CD4-positive, alpha-beta T cell treated with Interleukin-6 at 100 ng/mL for 8 hours (primary cell): Measurements from ENCODE around the gene FAM50A.

Experiments
- DNase-seq: peaks from one replicate; pipeline ENCODE4 v3.0.0-alpha.2; 2020; ENCODE audit warnings: mixed read lengths, low spot score

The FAM50A gene

DNA sequence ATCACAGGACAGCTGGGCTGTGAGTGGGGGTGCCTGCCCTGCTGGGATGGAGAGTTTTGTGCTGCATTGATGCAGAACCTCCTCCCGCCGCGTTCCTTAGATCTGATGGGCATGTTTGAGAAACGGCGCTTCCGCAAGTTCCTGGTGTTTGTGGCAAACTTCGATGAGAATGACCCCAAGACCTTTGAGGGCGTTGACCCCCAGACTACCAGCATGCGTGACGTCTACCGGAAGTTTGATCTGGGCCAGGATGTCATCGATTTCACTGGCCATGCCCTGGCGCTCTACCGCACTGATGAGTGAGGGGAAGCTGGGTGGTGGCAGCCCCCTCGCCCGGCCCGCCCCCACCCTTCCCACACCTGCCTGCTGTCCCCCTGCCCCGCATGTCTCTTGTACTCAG, 4.1 kb upstream of the FAM50A start:
- DNase-seq = no peak

DNA sequence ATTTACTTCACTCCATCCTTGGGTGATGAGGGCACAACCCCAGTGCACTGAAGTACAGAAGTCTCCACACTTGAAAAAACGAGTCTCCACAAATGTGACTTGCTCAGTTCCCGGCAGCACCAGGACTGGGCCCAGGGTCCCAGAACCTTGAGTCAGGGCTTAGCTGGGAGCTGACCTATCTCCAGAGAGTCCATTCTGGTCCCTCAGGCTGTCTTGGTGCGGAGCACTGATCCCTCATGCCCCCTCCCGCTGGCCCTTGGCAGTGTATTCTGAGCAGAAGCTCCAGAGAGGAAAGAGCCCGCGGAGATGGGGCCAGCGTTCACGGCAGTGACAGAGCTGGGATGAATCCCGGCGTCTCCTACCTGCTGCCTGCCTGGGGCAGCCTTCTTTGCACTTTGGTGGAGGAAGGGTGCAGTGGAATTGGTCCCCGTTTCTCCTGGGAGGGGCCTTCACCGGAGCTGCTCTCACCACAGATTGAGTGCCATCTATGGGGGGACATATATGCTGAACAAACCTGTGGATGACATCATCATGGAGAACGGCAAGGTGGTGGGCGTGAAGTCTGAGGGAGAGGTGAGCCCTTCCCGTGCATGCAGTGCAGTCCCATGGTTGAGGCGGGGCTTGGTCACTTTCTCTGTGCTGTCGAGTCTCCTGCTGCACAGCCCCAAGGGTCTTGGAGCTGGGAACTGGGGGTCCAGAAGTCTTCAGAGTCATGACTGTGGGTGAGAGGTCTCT, 3.2 kb upstream of the FAM50A start:
- DNase-seq = no peak

DNA sequence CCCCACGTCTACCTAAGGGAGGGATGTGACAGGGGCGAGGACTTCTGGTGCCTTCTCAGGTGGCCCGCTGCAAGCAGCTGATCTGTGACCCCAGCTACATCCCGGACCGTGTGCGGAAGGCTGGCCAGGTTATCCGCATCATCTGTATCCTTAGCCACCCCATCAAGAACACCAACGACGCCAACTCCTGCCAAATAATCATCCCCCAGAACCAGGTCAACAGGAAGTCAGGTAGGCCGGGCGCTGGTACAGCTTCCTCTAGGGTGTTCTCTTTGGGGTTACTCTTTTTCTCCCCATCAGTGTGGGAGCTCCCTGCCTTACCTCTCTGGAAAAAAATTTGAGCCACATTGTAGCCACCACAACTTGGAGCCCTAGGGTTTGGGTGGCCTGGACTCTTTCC, 2.4 kb upstream of the FAM50A start:
- peak; percentile 24 for DNase-seq

DNA sequence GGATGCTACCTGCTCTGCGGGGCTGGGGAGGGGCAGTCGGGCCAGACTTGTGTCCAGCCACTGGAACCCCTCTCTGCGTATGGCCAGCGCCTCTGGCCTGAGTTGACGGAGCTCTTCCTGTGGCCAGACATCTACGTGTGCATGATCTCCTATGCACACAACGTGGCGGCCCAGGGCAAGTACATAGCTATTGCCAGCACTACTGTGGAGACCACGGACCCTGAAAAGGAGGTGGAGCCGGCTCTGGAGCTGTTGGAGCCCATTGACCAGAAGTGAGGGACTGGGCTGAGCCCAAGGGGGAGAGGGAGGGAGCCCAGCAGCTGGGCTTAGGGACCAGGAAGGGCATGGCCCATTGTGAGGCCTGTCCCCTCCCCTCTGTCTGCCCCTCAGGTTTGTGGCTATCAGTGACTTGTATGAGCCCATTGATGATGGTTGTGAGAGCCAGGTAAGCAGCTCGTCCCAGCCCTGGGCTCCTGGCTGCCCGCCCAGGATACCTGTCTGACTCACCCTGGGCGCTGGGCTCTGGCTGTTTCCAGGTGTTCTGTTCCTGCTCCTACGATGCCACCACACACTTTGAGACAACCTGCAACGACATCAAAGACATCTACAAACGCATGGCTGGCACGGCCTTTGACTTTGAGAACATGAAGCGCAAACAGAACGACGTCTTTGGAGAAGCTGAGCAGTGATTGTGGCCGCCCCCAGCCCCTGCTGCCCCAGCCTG, 1.8 kb upstream of the FAM50A start:
- no peak for DNase-seq

DNA sequence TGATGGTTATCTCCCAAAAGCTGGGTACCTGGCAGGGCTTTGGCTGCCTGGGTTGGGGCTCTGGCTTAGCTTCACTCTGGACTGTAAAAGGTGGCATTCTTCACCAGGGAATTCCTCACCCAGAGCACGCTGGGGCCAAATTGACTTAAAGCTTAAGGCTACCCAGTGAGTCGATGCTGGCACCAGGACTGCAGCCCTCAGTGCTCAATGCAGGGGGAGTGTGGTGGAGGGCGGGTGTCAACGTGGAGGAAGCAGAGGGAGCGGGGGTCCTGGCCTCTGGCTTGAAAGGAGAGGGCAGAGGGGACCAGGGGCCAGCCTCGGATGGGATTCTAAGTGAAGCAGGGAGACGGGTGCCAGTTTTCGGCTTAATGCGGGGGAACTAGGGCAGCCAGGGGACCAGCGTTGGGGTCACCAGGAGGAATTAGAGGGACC, 446 bp upstream of the FAM50A start:
- DNase-seq = no peak

DNA sequence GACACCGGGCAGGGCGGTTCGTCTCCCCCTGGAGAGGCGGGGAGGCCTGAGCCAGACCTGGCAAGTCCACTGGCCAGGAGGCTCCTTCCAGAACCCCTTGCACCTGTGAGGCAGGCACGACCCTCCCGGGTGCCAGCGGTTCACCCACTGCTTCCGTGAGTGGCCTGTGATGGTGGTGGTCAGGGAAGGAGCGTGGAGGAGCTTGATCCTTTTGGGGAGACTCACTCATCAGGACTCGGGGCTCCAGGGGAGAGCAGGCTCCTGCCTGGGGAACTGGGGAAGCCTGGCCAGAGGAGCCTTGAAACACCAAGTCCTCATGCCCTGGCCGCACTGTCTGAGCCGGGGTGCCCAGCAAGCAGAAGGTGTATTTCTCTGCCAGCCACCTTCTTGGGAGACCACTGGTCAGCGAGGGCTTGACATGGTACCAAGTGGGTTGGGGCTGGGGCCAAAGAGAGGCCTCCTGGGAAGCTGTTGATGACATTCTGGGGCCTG, 860 bp downstream of the FAM50A start:
- no peak for DNase-seq

DNA sequence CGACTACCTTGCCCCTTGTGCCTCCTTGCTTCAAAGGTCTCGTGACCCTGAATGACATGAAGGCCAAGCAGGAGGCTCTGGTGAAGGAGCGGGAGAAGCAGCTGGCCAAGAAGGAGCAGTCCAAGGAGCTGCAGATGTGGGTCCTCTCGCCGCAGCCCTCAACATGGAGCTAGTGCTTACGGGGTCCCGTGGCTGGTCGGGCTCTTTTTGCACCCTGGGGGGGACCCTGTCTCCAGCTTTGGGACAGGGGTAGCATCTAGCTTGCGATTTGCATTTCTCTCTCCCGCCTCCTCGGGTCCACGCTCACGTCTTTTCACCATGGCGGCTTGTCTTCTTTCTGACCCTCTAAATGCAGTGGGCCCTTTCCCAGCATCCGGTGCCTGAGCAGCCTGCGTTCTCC, 1.8 kb downstream of the FAM50A start:
- no peak for DNase-seq

DNA sequence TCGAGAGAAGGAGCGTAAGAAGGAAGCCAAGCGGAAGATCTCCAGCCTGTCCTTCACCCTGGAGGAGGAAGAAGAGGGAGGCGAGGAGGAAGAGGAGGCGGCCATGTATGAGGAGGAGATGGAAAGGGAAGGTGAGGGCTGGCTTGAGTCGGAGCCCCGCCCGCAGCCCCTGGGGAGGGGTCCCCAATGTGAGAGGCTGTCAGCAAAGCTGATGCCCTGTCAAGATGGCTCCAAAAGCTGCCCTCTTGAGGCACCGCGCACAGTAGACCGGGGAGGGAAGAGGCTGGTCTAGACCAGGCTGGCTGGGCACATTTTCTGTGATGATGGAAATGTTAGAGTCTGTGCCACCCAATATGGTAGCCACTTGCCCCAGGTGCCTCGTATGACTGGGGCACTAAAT, 2.5 kb downstream of the FAM50A start:
- no peak for DNase-seq

DNA sequence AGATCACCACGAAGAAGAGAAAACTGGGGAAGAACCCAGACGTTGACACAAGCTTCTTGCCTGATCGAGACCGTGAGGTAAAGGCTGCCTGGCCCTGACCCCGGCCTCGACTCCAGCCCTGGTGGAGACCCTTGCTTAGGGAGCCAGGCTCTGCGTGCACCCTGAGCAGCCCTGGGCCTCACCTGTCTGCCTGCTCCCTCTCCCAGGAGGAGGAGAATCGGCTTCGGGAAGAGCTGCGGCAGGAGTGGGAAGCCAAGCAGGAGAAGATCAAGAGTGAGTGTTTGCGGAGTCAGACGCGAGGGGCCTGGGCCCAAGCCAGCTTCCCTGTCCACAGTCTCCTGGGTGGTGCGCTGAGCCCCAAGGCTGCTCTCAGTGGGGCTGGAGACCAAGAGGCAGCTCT, 4.5 kb downstream of the FAM50A start:
- no peak for DNase-seq

DNA sequence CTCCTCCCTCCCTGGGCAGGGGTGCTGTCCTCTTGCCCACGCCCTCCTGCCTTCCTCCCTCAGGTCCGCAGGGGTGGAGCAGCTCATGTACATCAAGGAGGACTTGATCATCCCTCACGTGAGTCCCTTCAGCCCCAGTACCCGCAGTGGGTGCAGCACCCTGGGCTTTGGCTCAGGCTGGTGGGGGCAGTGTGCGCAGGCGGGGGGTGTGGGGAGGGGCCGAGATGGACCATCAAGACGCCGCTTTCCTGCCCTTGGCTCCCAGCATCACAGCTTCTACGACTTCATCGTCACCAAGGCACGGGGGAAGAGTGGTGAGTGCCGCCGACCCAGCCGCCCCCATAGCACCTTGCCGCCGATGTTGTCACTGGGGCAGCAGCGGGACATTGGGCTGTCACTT, 5.7 kb downstream of the FAM50A start:
- DNase-seq = no peak

DNA sequence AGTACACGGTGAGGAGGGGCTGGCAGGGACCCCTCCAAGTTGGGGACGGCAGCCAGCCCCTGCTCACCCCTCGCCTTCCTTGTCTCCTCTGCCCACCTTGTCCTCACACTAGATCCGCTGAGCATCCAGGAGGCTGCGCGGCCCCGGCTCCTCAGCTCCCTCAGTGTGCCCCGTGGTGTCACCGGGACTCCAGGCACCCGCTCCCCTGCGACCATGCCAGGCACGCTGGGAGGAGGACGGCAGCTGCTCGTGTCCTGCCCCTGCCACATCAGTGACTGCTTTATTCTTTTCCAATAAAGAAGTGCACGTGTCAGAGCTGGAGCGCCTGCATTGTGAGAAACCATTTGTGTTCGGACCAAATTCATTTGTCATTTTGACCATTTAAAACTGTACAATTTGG, 6.4 kb downstream of the FAM50A start:
- DNase-seq = no peak

DNA sequence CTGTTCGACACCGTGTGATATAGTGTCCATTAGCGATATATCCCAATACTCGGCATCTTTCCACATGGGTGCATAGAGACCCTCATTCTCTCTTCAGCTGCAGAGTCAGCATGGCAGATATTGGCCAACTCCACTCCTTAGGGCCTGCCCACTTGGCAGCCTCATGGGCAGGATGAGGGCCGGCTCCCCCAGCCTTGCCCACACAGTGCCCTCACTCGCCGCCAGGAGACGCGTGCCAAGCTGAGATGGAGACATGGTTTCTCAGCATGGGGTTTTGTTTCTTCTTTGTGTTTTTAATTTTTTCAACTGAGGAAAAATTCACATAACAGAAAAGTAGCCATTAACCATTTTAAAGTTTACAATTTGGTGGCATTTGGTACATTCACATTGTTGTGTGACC, 8.9 kb downstream of the FAM50A start:
- DNase-seq = no peak

DNA sequence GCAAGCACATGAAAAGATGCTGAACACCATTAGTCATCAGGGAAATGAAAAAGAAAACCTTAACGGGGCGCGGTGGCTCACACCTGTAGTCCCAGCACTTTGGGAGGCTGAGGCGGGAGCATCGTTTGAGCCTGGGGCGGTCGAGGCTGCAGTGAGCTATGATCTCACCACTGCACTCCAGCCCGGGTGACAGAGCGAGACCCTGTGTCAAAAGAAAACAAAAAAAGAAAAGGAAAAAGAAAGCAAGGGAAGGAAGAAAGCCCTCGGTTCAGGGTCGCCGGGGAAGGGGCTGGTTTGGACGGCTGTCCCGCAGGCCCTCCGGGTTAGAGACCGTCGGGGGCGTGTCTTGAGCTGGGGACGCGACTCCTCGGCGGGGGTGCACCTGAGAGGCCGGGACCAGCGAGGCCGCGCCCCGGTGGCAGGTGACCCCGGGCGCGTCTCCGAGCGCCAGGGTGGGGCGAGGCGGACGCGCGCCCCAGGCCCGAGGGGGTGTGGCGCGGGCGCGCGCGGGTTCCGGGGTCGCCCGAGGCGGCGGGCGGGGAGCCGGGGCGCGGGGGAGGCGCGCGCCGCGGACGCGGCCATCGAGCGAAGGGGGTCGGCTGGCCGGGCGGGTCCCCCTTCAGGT, 13.7 kb downstream of the FAM50A start:
- DNase-seq = peak; percentile 55

DNA sequence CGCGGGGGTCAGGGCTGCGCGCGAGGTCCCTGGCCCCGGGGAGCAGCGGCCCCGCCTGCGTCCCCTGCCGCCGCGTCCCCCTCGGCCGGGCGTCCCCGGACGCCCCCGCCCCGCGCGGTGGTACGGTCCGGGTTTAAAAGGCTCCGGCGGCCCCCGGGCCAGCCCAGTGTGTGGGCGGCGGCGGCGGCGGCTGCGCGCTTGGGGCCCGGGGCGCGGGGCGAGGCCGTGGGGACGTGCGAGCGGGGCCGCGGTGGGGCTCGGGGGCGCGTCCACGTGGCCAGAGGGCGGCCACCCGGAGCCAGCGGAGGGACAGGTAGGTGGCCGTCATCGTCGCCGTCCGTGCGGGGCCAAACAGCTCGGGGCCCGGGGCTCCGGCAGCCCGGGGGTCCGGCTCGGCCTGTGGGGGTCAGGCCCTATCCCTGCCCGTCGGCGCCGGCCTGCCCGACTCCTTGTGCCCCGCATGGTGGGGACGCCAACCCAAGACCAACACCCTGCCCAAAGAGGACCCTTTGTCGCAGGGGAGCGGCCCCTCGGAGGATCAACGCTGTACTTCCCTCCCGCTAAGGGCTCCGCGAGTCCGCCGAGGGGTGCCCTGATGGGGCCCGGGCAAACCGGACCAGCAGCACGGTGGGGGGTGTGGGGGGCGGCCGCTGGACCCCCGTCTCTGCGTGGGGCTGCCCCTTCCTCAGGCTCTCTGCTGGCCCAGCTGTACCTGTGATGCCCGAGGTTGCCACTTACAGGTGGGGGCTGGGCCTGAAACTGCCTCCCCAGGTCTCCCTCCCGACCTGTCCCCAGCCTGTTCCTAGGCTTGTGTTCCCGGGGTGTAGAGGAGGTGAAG, 14.4 kb downstream of the FAM50A start, which contains the start of gene PLXNA3:
PLXNA3 (plus strand) TSS at position 166 of the 838 bp plus-strand sequence. CDS start 1,903 bp downstream, outside the sequence.
- DNase-seq = peak; percentile 48

DNA sequence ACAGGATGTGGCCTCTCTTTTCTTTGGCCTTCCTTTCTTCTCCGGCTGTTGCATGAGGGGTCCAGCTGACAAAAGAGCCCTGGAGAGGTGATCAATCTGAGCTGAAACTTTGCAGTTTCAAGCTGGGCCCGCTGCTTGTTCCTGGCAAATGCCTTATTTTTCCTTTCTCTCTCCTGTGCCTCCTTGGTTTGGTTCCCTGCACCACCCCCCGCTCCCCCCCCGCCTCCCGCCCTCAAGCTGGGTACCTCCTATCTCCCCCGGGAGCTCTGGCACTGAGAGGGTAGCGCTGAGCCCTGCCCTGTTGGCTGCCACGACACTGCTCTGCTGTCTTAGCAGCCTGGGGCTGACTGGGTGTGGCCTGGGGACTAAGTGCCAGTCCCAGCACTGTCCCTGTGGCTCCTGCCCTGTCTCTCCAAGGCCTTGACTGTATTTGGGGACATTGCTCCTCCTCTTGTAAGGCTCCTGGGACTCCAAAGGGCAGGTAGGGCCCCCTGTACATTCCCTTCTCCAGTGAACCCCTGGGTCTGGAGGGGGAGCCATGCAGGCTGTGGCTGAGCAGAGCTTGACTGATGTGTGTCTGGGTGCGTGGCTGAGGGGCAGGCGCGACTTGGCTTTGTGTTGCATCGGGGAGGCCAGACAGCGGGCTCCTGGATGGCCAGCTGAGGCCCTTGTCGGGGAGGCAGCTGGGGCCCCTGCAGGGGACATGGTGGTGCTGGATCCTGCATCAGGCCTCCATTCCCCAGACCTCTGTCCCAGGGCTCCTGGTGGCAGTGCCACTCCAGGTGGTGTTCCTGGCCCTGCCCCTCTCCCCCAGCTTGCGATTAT, 15.2 kb downstream of the FAM50A start:
- no peak for DNase-seq

DNA sequence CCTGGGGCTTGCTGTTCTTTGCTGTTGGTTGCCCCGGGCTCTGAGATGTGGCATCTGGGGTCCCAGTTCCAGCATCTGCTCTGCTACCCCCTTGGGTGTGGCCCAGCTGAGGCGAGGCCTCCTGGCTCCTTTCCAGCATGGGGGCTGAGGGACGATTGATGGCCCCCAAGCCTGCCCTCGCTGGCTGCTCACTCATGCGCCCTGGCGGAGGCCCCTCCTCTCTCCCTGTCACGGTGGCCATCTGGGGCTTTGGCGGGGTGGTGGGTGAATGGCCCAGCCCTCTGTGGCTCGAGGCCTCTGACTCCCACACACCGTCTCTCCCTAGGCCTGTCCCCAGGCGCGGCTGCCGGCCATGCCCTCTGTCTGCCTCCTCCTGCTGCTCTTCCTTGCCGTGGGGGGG, 15.9 kb downstream of the FAM50A start:
- DNase-seq = no peak

DNA sequence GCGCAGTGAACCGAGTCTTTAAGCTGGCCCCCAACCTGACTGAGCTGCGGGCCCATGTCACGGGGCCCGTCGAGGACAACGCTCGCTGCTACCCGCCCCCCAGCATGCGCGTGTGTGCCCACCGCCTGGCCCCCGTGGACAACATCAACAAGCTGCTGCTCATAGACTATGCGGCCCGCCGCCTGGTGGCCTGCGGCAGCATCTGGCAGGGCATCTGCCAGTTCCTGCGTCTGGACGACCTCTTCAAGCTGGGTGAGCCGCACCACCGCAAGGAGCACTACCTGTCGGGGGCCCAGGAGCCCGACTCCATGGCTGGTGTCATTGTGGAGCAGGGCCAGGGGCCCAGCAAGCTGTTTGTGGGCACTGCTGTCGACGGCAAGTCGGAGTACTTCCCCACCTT, 16.4 kb downstream of the FAM50A start:
- DNase-seq = no peak

DNA sequence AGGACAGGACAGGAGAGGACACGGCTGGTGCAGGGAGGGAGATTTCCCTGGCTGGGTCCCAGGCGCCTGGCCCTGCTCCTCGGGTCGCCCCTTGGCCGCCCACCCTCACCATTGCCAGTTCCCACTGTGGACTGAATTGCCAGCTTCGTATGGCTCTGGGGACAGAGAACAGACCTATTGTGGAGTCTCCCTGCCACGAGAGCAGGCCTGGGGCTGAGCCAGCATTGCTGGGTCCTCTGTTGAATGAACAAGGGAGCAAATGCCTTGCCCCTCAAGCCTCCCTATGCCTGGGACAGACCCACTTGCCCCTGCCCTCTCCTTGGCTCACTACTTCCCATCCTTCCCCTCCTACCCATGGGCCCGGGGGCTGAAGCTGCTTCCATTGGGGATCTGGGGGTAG, 18.5 kb downstream of the FAM50A start:
- no peak for DNase-seq

DNA sequence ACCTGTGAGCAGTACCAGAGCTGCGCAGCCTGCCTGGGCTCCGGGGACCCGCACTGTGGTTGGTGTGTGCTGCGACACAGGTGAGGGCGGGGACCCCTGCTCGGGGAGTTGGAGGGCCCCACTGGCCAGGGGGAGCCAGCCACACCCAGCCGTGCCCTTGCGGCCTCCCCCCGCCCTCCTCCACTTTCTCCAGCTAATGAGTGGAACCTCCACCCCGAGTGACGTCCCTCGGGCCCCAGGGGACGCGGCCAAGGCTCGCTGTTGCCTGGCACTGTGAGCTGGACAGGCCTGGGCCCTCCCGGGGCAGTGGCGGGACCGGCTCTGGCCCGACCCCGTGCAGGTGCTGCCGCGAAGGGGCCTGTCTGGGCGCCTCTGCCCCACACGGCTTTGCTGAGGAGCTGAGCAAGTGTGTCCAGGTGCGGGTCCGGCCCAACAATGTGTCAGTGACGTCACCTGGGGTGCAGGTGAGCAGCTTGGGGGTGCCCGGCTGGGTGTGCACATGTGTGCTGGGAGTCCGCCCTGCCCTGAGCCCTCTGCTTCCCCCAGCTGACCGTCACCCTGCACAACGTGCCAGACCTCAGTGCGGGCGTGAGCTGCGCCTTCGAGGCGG, 19.8 kb downstream of the FAM50A start:
- no peak for DNase-seq

DNA sequence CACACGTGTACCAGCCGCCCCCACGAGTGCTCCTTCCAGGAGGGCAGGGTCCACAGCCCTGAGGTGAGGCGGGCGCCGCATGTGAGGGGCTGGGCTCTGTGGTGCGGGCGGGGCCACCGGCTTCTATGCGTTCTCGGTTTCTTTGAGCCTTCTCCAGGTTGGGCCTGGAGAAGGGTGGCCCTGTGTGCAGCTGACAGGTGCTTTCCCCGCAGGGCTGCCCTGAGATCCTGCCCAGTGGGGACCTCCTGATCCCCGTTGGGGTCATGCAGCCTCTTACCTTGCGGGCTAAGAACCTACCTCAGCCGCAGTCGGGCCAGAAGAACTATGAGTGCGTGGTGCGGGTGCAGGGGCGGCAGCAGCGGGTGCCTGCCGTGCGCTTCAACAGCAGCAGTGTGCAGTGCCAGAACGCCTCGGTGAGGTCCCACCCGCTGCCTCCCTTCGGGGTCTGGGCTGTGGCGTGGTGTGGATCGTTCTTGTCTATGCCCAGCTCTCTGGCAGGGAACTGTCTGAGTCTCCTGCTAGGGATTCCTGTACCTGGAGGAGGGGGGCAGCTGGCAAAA, 20.9 kb downstream of the FAM50A start:
- DNase-seq = no peak
